HG03469 (cell line): Measurements from ENCODE around the gene GARIN1A.
"Not testable (repeated sequence)": the region's sequence is repeated elsewhere in the genome, so short reads cannot be mapped to it uniquely, and the experiment has no call there.

Experiments used
- ATAC-seq: cut with Tn5 transposase; IDR thresholded peaks from one replicate; pipeline ENCODE4 v1.9.1; 2021; ENCODE audit warnings: mild to moderate bottlenecking, moderate library complexity, moderate number of reproducible peaks; ENCODE audit not compliant: unreplicated experiment

Gene GARIN1A

DNA sequence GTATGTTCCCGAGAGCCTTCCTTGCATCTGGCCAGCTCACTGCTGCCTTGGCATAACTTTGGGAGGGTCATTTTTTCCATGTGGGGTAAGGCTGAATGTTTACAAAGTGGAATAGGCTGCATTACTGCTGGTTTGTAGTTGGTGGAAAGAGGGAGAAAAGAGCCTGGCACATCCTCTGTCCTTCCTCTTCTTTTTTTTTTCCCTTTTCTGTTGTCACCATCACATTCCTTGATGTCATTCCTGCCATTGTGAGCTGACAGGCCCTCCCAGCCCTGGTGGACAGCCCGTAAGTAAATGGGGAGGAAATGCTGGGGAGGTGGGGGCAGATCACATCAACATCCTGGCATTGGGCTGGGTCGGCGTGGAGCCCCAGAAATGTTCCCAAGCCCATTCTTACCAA, at the start of gene GARIN1A:
GARIN1A (plus strand) TSS at position 301 of the 400 bp plus-strand sequence. CDS start 106 bp downstream, outside the sequence.
- ATAC-seq = no peak

DNA sequence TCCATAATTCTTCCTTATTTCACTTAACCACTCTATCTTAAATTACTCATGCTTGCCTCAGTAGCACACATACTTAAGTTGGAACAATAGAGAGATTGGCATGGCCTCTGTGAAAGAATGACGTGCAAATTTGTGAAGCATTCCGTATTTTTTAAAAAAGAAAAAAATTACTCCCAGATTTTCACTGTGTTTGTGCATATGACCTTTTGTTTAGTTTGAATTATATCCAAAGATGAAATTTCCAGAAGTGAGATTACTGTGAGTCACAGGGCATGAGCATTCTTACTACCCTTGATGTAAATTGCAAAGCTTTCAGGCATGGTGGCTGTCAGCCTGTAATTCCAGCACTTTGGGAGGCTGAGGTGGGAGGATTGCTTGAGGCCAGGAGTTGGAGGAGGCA, 45.0 kb upstream of the GARIN1A start:
- ATAC-seq = not testable (repeated sequence)

DNA sequence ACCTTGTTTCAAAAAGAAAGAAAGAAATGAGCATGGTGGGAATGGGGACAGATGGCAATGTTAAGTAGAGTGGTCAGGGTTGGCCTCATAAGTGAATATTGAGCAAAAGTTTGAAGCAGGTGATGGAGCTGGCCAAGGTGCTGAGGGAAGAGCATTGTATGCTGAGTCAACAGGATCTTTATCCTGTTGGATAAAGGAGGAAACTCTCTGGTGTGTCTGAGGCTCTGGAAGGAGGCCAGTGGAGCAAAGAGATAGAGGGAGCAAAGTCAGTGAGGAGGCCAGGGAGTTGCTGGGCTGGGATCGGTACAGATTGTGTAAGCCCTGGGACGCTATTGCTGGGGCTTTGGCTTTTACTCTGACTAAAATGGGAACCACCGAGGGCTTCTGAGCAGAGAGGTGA, 38.2 kb upstream of the GARIN1A start:
- ATAC-seq = not testable (repeated sequence)

DNA sequence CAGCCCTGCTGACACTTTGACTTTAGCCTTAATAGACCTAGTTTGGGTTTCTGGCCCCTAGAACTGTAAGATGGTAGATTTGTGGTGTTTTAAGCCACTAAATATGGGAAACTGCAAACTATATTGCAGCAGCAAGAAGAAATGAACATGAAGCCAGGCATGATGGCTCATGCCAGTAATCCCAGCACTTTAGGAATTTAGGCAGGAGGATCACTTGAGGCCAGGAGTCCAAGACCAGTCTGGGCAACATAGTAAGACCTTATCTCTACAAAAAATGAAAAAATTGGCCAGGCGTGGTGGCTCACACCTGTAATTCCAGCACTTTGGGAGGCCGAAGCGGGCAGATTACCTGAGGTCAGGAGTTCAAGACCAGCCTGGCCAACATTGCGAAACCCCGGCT, 26.9 kb upstream of the GARIN1A start:
- ATAC-seq = not testable (repeated sequence)

DNA sequence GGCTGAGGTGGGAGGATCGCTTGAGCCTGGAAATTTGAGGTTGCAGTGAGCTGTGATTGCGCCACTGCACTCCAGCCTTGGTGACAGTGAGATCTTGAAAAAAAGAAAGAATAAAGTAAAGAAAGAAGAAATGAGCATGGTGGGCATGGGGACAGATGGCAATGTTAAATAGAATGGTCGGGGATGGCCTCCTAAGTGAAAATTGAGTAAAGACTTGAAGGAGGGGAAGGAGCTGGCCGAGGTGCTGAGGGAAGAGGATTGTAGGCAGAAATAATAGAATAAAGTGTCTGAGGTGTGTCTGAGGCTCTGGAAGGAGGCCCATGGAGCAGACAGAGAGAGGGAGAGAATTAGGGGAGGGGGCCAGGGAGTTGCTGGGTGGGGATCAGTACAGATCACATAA, 26.2 kb upstream of the GARIN1A start:
- ATAC-seq = not testable (repeated sequence)

DNA sequence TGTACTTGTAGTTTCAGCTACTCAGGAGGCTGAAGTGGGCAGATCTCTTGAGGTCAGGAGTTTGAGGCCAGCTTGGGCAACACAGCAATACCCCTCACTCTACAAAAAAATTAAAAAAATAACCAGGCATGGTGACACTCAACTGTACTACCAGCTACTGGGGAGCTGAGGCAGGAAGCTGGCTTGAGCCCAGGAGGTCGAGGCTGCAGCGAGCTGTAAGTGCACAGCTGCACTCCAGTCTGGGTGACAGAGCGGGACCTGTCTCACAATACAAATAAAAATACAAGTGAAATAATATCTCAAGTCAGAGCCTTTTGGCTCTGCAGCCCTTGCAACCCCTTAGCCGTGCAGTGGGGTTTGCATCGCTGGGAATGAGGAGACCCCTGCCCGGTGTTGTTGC, 25.2 kb upstream of the GARIN1A start:
- ATAC-seq = not testable (repeated sequence)

DNA sequence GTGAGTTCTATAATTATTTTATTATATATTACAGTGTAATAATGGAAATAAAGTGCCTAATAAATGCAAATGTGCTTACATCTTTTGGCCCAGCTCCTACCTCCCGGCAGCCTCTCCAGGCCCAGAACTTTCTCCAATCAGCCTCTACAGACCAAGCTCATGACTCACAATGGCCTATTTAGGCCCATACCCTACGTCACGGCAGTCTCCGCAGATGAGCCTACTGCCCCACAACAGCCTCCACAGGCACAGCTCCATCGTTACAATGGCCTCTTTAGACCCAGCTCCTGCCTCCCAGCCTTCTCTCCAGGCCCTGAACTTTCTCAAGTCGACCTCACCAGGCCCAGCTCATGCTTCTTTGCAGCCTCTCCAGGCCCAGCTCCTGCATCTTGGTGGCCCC, 21.0 kb upstream of the GARIN1A start:
- not testable (repeated sequence) for ATAC-seq

DNA sequence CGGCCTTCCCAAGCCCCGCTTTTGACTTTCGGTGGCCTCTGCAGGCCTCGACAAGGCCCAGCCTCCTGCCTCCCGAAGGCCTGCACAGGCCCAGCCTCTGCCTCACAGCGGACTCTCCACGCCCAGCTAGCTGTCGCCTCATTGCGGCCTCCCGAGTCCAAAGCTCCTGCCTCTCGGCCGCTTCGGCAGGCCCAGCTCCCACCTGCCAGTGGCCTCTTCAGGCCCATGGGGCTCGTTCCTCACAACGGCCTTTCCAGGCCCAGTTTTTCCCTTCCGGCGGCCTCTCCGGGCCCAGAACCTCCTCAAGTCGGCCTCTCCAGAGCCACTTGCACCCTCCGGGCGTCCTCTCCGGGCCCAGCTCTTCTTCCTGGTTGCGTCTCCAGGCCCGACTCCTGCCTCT, 19.5 kb upstream of the GARIN1A start:
- ATAC-seq = not testable (repeated sequence)

DNA sequence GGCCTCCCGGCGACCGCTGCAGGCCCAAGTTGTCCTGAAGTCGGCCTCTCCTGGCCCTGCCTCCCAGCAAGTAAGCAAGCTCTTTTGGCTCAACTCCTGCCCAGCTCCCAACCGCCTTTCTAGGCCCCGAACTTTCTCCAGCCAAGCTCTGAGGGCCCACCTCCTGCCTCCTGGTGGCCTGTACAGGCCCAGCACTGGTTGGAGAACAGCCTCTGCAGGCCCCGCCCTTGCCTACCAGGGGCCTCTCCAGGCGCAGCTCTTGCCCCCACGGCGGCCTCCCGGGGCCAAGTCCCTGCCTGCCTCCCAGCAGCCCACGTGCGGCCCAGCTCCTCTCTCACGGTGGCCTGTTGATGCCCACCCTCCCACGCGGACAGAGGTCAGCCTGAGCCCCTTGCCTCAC, 18.9 kb upstream of the GARIN1A start:
- ATAC-seq = not testable (repeated sequence)

DNA sequence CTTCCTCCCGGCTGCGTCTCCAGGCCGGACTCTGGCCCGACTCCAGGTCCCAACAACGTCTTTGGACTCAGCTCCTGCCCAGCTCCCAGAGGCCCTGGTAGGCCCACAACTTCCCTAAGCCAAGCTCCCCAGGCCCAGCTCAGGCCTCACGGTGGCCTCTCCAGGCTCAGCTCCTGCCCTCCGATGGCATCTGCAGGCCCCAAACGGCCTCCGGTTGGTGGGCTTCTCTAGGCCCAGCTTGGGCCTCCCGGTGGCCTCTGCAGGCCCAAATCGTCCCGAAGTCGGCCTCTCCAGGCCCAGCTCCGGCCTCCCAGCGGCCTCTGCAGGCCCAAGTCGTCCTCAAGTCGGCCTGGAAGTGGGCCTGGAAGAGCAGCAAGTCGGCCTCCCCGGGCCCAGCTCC, 18.0 kb upstream of the GARIN1A start:
- not testable (repeated sequence) for ATAC-seq

DNA sequence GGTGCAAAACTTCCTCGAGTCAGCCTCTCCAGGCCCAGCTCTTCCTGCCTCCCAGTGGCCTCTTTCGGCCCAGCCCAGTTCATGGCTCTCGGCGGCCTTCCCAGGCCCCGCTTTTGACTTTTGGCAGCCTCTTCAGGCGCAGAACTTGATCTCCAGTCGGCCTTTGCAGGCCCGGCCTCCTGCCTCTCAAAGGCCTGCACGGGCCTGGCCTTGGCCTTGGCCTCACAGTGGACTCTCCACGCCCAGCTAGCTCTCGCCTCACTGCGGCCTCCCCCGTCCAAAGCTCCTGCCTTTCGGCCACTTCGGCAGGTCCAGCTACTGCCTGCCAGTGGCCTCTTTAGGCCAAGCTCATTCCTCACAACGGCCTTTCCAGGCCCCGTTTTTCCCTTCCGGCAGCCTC, 17.6 kb upstream of the GARIN1A start:
- not testable (repeated sequence) for ATAC-seq

DNA sequence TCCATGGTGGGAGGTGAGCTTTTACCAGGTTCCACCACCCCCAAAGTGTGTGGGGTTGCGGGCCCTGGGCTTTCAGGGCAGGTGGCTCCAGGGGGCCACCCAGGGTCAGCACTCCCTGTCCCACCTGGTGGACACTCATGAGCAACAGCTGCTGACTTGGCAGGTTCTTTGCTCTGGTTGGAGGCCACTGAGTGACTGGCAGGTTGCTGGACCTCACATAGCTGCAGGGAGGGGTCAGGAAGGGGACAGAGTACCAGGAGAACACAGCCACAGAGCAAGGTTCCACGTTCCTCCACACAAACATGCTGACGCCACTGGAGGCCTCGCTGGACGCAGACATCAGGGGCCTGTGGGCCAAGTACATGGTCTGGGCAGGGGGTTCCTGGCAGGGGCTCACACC, 13.7 kb upstream of the GARIN1A start:
- ATAC-seq = not testable (repeated sequence)

DNA sequence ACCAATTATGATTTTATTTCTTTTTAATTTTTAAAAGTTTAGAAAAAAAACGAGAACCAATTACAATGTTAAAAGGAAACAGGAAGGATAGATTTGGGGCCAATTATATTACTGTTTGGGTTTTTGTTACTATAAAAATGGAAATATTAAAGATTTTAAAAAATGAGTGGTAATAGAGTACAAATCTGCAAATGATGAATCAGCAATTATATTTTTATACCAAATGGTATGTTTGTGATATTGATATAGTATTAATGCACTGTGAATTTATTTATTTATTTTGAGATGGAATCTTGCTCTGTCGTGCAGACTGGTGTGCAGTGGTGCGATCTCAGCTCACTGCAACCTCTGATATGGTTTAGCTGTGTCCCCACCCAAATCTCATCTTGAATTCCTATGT, 11.5 kb upstream of the GARIN1A start:
- no peak for ATAC-seq

DNA sequence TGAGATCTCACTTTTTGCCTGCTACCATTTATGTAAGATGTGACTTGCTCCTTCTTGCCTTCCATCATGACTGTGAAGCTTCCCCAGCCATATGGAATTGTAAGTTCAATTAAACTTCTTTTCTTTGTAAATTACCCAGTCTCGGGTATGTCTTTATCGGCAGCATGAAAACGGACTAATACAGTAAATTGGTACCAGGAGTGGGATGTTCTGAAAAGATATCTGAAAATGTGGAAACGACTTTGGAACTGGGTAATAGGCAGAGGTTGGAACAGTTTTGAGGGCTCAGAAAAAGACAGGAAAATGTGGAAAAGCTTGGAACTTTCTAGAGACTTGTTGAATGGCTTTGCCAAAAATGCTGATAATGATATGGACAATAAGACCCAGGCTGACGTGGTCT, 10.6 kb upstream of the GARIN1A start:
- ATAC-seq = no peak

DNA sequence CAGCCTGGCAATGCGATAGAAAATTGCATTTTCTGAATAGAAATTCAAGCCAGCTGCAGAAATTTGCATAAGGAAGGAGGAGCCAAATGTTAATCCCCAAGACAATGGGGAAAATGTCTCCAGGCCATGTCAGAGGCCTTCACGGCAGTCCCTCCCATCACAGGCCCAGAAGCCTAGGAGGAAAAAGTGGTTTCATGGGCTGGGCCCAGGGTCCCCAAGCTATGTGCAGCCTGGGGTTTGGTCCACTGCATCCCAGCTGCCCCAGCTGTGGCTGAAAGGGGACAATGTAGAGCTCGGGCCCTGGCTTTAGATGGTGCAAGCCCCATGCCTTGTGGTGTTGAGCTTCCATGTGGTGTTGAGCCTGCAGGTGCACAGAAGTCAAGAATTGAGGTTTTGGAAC, 10.0 kb upstream of the GARIN1A start:
- ATAC-seq = no peak

DNA sequence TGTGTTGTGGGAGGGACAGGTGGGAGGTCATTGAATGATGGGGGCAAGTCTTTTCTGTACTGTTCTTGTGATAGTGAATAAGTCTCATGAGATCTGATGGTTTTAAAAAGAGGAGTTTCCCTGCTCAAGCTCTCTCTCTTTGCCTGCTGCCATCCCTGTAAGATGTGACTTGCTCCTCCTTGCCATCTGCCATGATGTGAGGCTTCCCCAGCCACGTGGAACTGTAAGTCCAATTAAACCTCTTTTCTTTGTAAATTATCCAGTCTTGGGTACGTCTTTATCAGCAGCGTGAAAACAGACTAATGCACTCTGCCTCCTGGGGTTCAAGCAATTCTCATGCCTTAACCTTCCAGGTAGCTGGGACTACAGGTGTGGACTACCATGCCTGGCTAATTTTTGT, 8.9 kb upstream of the GARIN1A start:
- ATAC-seq = not testable (repeated sequence)

DNA sequence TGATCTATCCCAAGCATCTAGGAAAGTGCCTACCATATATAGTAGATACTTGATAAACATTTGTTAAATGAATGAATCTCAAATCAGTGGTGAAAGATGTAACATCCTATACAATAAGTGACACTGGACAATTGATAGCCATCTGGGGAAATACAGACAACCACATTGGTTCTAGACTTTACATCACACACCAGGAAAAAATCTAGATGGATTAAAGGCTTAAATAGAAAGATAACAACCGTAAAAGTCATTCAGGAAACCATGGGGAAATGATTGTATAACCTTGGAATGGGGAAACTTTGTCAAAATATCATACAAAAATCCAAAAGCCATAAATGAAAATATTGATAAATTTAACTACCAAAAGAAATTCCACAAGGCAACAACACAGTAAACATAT, 7.0 kb upstream of the GARIN1A start:
- no peak for ATAC-seq

DNA sequence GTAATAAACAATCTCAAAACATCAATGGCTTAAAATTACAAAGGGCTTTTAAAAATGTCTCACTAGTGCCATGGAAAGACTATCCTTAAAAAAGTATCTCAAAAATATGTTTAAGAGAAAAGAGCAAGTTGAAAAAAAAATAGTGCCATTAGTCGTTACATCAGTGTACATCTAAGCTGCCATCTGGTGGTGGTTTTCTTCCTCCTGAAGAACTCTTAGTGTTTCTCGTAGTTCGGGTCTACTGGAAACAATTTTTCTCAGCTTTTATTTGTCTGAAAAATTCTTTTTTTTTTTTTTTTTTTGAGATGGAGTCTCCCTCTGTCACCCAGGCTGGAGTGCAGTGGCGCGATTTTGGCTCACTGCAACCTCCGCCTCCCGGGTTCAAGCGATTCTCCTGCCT, 5.9 kb upstream of the GARIN1A start:
- no peak for ATAC-seq

DNA sequence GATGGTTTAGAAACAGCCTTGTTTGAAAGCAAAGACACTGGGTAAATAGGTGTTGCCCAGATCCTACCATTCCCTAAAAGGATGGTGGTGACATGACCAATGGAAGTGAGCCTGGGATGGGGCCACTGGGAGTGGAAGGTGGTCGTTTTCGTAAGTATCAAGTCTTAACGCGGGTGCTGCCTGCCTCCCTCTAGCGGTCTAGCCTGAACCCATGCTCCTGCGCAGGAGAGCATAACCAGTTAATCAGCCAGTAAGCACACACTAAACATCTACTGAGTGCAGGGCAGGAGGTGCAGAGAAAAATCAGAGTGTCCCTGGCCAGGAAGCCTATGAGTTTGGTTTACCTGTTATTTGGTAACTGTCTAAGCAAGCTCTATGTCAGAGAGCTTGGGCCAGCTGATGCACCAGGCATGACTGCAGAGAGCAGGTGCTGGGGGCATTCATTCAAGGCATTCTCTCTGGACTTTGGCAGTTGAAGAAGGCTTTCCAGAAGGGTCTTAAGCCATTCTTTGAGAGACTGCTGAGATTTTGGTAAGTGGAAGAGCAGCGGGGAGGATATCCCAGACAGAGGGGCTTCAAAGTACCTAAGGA, 930 bp downstream of the GARIN1A start:
- ATAC-seq = no peak

DNA sequence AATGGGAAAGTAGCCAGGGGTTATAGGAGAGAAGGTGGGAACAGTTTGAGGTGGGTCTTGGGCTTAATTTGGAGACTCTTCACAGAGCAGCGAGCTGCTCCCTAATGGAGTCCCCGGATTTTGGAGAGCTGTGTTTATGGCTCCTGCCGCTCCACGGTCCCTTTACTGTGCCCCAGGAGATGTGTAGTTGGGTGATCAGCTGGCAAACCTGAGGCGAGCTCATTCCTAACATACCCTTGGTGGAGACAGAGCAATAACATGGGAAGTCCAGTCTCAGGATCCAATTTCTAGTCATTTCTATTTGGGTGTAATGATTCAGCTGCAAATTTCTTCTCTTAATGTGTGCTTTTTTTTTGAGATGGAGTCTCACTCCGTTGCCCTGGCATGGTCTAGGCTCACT, 1.5 kb downstream of the GARIN1A start:
- no peak for ATAC-seq

DNA sequence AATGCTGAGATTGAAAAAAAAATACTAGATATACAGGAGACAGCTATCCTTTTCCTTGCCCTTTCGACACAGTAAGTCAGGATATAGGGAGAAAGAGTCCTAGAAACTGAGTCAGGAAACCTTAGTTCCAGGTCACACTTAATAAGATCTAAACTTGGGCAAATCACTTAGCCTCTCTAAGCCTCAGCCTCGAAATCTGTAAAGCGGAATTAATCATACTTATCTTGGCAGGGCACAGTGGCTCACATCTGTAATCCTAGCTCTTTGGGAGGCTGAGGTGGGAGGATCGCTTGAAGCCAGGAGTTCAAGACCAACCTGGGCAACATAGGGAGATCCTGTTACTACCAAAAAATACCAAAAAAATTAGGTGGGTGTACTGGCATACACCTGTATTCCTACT, 4.6 kb downstream of the GARIN1A start:
- ATAC-seq = no peak

DNA sequence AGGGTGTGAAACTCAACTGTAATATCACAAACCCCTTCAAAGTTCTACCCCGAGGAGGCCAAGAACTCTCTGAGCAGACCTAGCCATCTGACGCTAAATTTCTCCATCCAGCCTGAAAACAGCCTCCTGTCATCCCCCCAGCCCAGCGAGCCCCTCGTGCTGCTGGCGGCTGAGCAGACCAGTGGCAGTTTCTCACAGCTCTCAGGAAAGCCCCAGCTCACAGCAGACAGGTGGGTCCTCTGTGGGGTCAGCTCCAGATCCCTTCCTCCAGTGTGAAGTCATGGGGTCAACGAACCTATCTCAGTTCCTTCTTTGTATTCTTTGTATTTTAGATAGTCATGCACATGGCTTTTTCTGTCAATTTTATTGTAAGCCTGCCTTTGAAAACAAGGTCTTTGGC, 7.8 kb downstream of the GARIN1A start:
- ATAC-seq = no peak

DNA sequence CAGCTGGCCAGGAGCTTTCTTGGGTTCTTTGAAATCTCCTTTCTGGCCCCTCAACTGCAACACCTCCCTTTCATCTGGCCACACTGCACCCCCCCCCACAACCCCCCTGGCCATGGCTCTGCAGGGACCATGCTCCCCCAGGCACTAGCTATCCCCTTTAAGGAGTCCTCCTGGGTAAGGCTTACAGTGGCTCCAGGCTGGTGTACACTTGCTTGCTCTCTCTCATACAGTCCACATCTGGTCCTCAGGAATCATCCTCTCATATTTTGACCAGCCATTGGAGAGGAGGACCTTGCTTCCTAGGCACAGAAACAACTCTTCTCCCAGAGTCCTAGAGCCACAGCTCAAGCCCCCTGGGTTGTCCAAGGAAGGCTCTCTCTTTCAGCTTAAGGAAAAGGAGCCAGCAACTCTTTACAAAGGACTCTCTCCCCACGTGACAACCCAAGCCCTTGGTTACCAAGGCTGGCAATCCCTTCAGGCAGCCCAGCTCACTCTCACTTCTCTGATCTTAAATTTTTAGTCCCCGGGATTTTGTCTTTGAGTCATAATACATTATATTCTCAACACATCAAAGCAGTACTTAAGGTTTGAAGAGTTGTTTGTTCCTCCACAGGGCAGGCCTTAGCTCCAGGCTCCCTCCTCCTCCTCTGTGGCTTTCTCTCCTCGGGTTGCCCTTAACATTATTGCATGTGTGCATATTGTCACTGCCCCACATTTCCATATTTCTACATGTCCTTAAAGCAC, 9.9 kb downstream of the GARIN1A start:
- no peak for ATAC-seq
